Bronchial epithelial cell (primary cell): ENCODE data around the gene GPC5. TPM values are rescaled to one million over a fixed set of nuclear protein-coding genes. Genes with fewer than 3 reads are reported as not detected.
"Not testable (repeated sequence)": the region's sequence is repeated elsewhere in the genome, so short reads cannot be mapped to it uniquely, and the experiment has no call there.

ENCODE experiments used
- DNase-seq: peaks from one replicate; pipeline ENCODE4 v3.0.0-alpha.2; 2010; ENCODE audit warnings: low read depth
- FAIRE-seq: peaks from 2 replicates; lab custom pipeline; 2011; peaks lifted over from hg19 to GRCh38; lab: Jason Lieb, UNC
- H3K27me3 ChIP-seq: 2 replicates; pipeline ENCODE4 v1.5.1; 2011; ENCODE audit warnings: low read length; ENCODE audit not compliant: control insufficient read depth, insufficient read depth
- H3K36me3 ChIP-seq: 2 replicates; pipeline ENCODE4 v1.5.1; 2011; ENCODE audit warnings: low read length; ENCODE audit not compliant: control insufficient read depth, insufficient read depth
- H3K4me3 ChIP-seq: 2 replicates; pipeline ENCODE4 v1.5.1; 2011; ENCODE audit warnings: mild to moderate bottlenecking, low read depth, low read length, control low read depth
- total RNA-seq: library from RNA; depleted of rRNA; stranded (reverse); fragments of >200 nt; gene quantifications from 2 replicates; pipeline ENCODE4 v1.2.1, GENCODE V29; 2014
- TF ChIP-seq, protein P1 (sequence below): IDR thresholded peaks from 2 replicates; pipeline ENCODE4 v1.5.1; 2011; ENCODE audit warnings: mild to moderate bottlenecking, moderate library complexity, low read length, control low read depth, inconsistent platforms; ENCODE audit not compliant: insufficient read depth, severe bottlenecking

Gene GPC5
- total RNA-seq, 1 donor from 2014 or later = 1.8 TPM

GRCh38 chr13:92513672-92514071 lies 1115.3 kb downstream of the GPC5 start:
- Histone ChIP-seq H3K4me3 (no peak overlapping the region), H3K36me3 (no peaks in the 10 kb centered on the region), H3K27me3 (no peaks in the 10 kb centered on the region)
- DNase-seq (peak; percentile 8), FAIRE-seq (no peak)
- TF ChIP-seq, protein P1, sequence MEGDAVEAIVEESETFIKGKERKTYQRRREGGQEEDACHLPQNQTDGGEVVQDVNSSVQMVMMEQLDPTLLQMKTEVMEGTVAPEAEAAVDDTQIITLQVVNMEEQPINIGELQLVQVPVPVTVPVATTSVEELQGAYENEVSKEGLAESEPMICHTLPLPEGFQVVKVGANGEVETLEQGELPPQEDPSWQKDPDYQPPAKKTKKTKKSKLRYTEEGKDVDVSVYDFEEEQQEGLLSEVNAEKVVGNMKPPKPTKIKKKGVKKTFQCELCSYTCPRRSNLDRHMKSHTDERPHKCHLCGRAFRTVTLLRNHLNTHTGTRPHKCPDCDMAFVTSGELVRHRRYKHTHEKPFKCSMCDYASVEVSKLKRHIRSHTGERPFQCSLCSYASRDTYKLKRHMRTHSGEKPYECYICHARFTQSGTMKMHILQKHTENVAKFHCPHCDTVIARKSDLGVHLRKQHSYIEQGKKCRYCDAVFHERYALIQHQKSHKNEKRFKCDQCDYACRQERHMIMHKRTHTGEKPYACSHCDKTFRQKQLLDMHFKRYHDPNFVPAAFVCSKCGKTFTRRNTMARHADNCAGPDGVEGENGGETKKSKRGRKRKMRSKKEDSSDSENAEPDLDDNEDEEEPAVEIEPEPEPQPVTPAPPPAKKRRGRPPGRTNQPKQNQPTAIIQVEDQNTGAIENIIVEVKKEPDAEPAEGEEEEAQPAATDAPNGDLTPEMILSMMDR = no peak

GRCh38 chr13:92514420-92515125 lies 1116.2 kb downstream of the GPC5 start:
- H3K27me3 ChIP-seq = no peaks in the 10 kb centered on the region
- DNase-seq = no peak
- no peaks in the 10 kb centered on the region for H3K36me3 ChIP-seq
- TF ChIP-seq, protein P1 = no peak
- FAIRE-seq = no peak
- H3K4me3 ChIP-seq = no peak overlapping the region

DNA sequence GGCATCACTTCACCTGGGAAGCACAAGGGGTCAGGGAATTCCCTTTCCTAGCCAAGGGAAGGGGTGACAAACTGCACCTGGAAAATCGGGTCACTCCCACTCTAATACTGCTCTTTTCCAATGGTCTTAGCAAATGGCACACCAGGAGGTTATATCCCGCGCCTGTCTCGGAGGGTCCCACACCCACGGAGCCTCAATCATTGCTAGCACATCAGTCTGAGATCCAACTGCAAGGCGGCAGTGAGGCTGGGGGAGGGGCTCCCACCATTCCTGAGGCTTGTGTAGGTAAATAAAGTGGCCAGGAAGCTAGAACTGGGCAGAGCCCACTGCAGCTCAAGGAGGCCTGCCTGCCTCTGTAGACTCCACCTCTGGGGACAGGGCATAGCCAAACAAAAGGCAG lies 1118.5 kb downstream of the GPC5 start:
- not testable (repeated sequence) for FAIRE-seq, DNase-seq, H3K27me3 ChIP-seq, H3K4me3 ChIP-seq, H3K36me3 ChIP-seq

GRCh38 chr13:92518622-92519021 lies 1120.2 kb downstream of the GPC5 start:
- not testable (repeated sequence) for H3K4me3 ChIP-seq, H3K27me3 ChIP-seq, DNase-seq, FAIRE-seq, H3K36me3 ChIP-seq

- TF ChIP-seq, protein P1 = no peak
- Histone ChIP-seq H3K27me3 (no peaks in the 10 kb centered on the region), H3K36me3 (no peaks in the 10 kb centered on the region), H3K4me3 (no peak overlapping the region)
- FAIRE-seq (no peak), DNase-seq (no peak)
These were observed 1131.9 kb downstream of the GPC5 start for GRCh38 chr13:92530364-92530763.

DNA sequence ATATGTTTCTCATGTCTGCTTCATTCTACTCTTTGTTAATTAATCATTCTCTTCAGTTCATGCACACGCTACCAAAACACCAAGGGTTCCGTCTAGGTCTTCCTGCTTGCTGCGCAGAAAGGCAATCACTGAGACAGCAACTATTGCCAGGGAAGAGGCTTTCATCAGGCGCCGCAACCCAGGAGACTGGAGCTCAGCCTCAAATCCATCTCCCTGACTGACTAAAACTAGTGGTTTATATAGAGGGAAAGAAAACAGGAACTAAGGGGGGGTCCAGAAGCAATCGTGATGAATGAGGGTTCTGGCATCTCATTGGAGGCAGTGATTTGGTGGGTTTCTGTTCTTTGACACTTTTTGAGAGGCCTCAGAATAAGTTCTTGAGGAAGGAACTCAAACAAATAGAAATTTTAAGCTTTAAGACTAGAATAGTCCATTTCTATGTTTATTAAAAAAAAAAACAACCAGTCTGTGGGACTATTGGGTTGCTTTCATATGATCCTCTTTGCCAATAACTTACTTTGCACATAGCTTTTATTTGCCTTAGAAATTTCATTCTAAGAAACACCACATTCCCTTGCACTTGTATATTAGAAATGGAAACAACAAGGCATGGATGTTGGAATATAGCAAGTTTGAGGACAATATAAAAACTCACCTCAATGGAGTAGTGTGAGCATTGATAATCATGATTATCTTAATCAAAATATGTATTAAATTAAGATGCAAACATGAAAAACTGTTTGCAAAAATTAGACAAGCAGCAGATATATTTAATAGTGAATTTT lies 1137.0 kb downstream of the GPC5 start:
- TF ChIP-seq, protein P1 = no peak
- no peak for DNase-seq
- Histone ChIP-seq H3K4me3 (no peak overlapping the region), H3K36me3 (no peaks in the 10 kb centered on the region), H3K27me3 (no peaks in the 10 kb centered on the region)
- FAIRE-seq = no peak
